Stimulated activated memory B cell treated with anti-CD40 and anti-IgM and Interleukin-4, amounts not matched to agents 10 μg/mL and 1 μg/mL and 100 μg/mL, for 72 hours (primary cell): ENCODE data around the gene METTL13.

Experiments used
- ATAC-seq: fragments of 150-1000 bp; cut with Tn5 transposase; 2 replicates; pipeline ENCODE4 v1.10.0; 2021
- H3K27ac Mint-ChIP-seq: one replicate; pipeline ENCODE4 v1.8.0; 2022; ENCODE audit warnings: mild to moderate bottlenecking, mixed read lengths
- H3K27me3 Mint-ChIP-seq: one replicate; pipeline ENCODE4 v1.8.0; 2022; ENCODE audit warnings: mixed read lengths
- H3K36me3 Mint-ChIP-seq: one replicate; pipeline ENCODE4 v1.8.0; 2022; ENCODE audit warnings: mixed read lengths
- H3K4me1 Mint-ChIP-seq: one replicate; pipeline ENCODE4 v1.8.0; 2022; ENCODE audit warnings: mixed read lengths
- H3K4me3 Mint-ChIP-seq: one replicate; pipeline ENCODE4 v1.8.0; 2022; ENCODE audit warnings: mild to moderate bottlenecking, moderate library complexity, mixed read lengths
- H3K9me3 Mint-ChIP-seq: one replicate; pipeline ENCODE4 v1.8.0; 2022; ENCODE audit warnings: mixed read lengths

The METTL13 gene

DNA sequence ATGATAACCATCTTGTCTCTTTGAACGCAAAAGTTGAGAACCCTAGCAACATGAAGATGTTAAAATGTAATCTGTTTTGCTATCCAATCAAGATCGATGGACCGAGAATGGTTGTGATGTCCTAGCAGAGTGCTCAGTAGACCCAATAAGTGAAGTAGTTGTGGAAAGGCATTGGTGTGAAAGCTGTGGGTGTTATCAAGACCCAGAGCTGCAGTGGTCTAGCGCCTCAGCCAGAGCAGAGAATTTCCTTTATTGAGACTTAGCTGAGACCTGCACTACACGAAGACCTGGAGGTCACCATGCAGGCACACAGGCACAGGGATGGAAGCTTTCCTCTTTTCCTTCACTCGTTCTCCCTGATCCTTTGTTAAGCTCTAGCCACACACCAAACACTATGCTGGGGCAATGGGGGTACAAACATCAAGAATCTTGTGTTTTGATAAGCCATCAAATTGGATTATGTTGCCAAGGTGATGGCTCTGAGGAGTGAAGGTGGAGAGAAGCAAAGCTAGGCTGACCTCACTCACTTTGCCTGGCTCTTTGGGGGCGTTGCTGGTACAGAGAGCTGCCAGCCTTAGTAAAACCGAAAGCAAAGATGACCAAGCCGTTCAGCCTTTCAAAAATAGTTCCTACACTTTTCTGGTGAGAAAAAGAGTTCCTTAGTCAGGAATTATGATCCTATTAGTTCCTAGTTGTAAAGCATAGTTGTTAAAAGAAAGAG lies 24.1 kb downstream of the METTL13 start:
- H3K27ac Mint-ChIP-seq, result peak overlapping the region; percentile 46
- no peaks in the 10 kb centered on the region for H3K9me3 Mint-ChIP-seq
- peaks cover 5% of the 10 kb centered on the region for H3K36me3 Mint-ChIP-seq
- ATAC-seq, result peak; percentile 67
- peaks cover 30% of the 10 kb centered on the region for H3K4me1 Mint-ChIP-seq
- H3K27me3 Mint-ChIP-seq, result no peaks in the 10 kb centered on the region
- H3K4me3 Mint-ChIP-seq, result no peak overlapping the region

DNA sequence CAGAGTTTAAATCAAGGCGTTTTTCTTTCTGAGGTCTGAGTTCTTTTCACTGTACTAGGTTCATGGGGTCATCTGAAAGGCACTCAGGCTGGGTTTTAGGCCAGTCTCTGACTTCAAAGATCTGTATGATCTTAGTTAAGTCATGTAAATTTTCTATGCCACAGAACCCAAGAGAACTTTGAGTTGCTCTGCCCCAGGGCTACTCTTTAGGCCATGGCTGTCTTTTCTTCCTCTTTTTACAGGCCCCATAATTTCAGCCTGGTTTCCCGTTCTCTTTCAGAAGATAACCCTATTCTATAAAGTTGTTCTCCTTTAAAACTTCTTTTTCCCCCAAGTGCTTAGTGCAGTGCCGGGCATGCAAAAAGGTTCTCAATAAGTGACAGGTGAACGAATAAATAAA lies 26.1 kb downstream of the METTL13 start:
- ATAC-seq, result peak; percentile 78
- no peaks in the 10 kb centered on the region for H3K27me3 Mint-ChIP-seq
- H3K4me1 Mint-ChIP-seq, result peaks cover 24% of the 10 kb centered on the region
- no peaks in the 10 kb centered on the region for H3K9me3 Mint-ChIP-seq
- peaks cover 5% of the 10 kb centered on the region for H3K36me3 Mint-ChIP-seq
- peak overlapping the region; percentile 61 for H3K27ac Mint-ChIP-seq
- no peak overlapping the region for H3K4me3 Mint-ChIP-seq

DNA sequence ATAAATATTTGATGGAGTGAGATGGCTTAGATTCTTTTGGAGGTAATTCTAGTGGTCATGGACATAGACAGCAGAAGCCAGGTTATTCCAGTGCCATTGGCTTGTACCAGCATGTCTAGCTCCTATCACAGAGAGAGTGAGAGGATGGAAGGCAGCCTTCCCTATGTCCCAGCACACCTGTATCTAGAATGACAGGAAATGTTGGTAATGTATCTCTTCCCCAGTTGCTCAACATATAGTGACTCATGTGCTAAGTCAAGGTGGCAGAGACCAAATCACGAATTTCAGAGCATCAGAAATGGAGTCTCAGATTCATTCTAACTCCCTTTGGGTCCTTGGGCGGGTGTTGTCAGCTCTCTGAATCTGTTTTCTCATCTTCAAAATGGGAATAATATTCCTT lies 28.4 kb downstream of the METTL13 start:
- Mint-ChIP-seq H3K4me3 (no peak overlapping the region), H3K9me3 (no peaks in the 10 kb centered on the region), H3K27ac (no peak overlapping the region), H3K36me3 (peaks cover 5% of the 10 kb centered on the region), H3K4me1 (peaks cover 24% of the 10 kb centered on the region), H3K27me3 (no peaks in the 10 kb centered on the region)
- ATAC-seq, result no peak

DNA sequence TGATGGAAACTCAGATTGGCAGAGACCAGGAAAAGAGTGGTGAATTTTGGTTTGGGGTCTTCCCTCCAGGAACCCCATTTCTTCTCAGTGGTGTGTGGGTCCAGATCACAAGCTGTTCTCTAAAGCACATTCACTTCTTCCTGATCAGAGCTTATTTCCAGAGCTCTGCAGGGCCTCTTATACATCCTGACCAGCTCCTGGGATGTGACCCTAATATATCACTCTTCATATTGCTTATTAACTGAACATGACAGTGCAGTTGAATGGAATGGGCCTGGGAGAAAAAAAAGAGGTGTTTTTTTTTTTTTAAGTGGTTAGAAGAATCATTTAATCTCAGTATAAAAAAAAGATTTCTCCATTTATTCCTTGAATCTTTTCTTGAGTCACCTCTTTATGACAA lies 30.2 kb downstream of the METTL13 start:
- H3K4me1 Mint-ChIP-seq, result peaks cover 11% of the 10 kb centered on the region
- ATAC-seq, result no peak
- no peak overlapping the region for H3K4me3 Mint-ChIP-seq
- peaks cover 7% of the 10 kb centered on the region for H3K36me3 Mint-ChIP-seq
- no peaks in the 10 kb centered on the region for H3K27me3 Mint-ChIP-seq
- no peak overlapping the region for H3K27ac Mint-ChIP-seq
- H3K9me3 Mint-ChIP-seq, result no peaks in the 10 kb centered on the region

DNA sequence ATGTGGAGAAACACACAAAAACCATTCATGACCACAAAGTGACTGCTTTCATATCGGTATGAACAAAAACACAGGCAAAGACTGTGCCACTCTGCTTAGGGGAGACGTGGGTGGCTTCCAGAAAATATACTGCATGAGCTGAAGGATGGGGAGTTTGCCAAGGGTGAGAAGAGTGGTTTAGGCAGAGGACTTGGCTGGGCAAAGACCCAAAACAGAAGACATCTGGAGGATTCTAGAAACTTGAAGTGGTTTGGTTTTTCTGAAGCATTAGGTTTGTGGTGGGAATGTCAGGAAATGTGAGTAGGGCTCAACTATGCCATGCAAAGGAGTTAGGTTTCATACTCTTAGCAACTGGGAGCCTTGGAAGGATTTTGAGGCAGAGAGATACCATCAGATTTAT lies 33.2 kb downstream of the METTL13 start:
- H3K4me3 Mint-ChIP-seq, result no peak overlapping the region
- H3K27me3 Mint-ChIP-seq, result no peaks in the 10 kb centered on the region
- no peaks in the 10 kb centered on the region for H3K9me3 Mint-ChIP-seq
- H3K36me3 Mint-ChIP-seq, result peaks cover 16% of the 10 kb centered on the region
- ATAC-seq, result no peak
- no peaks in the 10 kb centered on the region for H3K4me1 Mint-ChIP-seq
- H3K27ac Mint-ChIP-seq, result no peak overlapping the region

DNA sequence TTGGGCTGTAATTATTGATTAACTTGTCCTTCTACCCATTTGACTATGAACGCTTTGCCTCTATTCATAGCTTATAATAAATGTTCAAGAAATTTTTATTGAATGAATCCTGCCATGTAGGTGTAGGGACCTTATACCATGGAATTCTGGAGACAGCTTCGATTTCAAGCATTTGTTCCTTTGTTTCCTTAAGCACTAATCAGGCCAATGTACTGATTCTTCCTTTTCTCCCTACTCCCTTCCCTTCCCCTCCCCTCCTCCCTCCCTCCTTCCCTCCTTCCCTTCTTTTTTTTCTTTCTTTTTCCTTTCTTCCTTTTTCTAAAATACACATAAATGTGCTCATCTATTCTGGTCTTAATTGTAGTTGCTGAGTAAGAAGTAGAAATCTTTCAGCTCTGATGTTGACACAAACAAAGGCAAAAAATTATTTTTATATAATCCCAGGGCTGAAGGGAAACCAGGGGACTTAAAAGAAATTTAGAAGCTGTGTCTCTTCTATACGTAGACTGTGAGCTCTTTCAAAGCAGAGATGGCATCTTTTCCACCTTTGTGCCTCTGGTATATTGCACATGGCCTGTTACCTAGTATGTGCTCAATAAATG lies 34.9 kb downstream of the METTL13 start:
- peaks cover 16% of the 10 kb centered on the region for H3K36me3 Mint-ChIP-seq
- no peaks in the 10 kb centered on the region for H3K9me3 Mint-ChIP-seq
- H3K27me3 Mint-ChIP-seq, result no peaks in the 10 kb centered on the region
- no peak for ATAC-seq
- H3K4me1 Mint-ChIP-seq, result no peaks in the 10 kb centered on the region
- no peak overlapping the region for H3K27ac Mint-ChIP-seq
- no peak overlapping the region for H3K4me3 Mint-ChIP-seq

DNA sequence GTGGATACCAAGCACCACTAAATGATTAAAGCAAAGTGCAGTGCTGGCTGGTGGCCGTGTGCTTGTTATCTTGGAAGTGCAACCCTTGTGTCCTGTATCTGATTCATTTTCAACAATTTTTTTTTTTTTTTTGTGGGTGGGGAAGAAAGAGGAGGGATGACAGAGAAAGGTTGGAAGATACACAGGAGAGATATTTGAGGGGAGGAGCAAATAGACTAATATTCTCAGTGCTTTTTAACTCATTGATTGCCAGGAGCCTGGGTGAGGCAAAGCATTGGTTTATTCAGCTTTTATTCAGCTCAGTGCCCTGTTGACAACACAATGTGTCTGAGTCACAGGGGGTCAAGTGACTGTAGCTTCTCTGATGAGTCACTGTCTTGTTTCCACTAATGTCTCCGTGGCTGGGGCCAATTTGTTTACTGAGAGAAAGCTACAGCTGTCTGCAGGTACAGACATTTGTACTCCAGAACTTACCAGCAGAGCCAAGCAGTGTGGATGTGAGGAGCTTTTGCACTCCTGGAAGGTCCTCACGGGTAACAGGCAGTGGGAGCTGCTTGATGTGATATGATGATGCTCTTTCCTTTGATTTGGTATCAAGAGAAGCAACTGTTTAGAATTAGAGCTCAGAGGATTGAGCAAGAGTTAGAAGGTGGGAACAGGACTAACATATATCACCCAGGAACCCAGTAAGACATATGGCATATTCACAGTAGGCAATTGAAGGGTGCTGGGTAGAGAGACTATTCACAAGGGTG lies 36.2 kb downstream of the METTL13 start:
- ATAC-seq, result peak; percentile 51
- no peaks in the 10 kb centered on the region for H3K9me3 Mint-ChIP-seq
- H3K27me3 Mint-ChIP-seq, result no peaks in the 10 kb centered on the region
- no peak overlapping the region for H3K27ac Mint-ChIP-seq
- H3K4me1 Mint-ChIP-seq, result no peaks in the 10 kb centered on the region
- no peak overlapping the region for H3K4me3 Mint-ChIP-seq
- peaks cover 16% of the 10 kb centered on the region for H3K36me3 Mint-ChIP-seq

DNA sequence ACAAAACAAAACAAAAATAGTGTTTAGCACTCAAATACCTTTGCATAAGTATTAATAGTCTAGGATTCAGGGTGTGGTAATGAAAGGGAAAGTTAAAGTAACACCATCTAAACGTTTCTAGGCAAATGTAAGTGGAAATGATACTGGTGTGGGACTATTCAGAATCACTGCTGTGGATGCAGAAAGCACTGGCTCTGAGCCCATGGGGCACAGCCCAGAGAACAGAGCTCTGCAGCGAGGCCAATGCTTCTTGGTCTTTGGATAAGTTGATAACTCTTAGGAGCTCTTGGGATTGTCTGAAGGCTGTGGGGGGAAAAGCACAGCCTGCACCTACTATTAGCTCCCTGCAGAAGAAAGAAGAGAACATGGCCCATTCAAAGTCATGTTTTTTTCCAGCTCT lies 38.5 kb downstream of the METTL13 start:
- Mint-ChIP-seq H3K4me1 (no peaks in the 10 kb centered on the region), H3K36me3 (peaks cover 15% of the 10 kb centered on the region), H3K9me3 (peaks cover 2% of the 10 kb centered on the region), H3K27me3 (no peaks in the 10 kb centered on the region), H3K4me3 (no peak overlapping the region), H3K27ac (no peak overlapping the region)
- ATAC-seq, result no peak

DNA sequence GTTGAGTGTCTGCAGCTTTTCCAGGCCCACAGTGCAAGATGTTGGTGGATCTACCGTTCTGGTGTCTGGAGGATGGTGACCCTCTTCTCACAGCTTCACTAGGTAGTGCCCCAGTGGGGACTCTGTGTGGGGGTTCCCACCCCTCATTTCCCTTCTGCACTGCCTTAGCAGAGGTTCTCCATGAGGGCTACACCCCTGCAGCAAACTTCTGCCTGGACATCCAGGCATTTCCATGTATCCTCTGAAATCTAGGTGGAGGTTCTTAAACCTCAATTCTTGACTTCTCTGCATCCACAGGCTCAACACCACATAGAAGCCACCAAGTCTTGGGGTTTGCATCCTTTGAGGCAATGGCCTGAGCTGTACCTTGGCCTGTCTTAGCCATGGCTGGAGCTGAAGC lies 45.5 kb downstream of the METTL13 start:
- ATAC-seq, result no peak
- Mint-ChIP-seq H3K27me3 (no peaks in the 10 kb centered on the region), H3K4me1 (no peaks in the 10 kb centered on the region), H3K27ac (no peak overlapping the region), H3K9me3 (peaks cover 28% of the 10 kb centered on the region), H3K4me3 (no peak overlapping the region), H3K36me3 (peaks cover 36% of the 10 kb centered on the region)

DNA sequence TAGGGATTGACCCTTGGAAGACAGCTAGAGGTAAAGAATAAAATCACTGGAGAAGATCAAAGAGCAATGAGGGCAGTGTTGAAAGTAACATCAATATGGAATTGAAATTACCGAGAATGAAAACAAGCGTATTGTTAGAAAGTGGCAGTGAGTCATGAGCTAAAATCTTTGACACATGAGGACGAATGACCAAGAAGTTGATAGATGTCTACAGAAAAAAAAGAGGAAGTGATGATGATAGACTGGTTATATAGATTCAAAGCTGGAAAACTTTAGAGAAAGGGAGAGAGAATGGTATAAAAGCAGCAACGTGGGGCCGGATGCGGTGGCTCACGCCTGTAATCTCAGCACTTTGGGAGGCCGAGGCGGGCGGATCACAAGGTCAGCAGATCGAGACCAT lies 47.3 kb downstream of the METTL13 start:
- Mint-ChIP-seq H3K27me3 (no peaks in the 10 kb centered on the region), H3K36me3 (peaks cover 36% of the 10 kb centered on the region), H3K4me3 (no peak overlapping the region), H3K4me1 (no peaks in the 10 kb centered on the region), H3K9me3 (peaks cover 28% of the 10 kb centered on the region), H3K27ac (no peak overlapping the region)
- ATAC-seq, result no peak

DNA sequence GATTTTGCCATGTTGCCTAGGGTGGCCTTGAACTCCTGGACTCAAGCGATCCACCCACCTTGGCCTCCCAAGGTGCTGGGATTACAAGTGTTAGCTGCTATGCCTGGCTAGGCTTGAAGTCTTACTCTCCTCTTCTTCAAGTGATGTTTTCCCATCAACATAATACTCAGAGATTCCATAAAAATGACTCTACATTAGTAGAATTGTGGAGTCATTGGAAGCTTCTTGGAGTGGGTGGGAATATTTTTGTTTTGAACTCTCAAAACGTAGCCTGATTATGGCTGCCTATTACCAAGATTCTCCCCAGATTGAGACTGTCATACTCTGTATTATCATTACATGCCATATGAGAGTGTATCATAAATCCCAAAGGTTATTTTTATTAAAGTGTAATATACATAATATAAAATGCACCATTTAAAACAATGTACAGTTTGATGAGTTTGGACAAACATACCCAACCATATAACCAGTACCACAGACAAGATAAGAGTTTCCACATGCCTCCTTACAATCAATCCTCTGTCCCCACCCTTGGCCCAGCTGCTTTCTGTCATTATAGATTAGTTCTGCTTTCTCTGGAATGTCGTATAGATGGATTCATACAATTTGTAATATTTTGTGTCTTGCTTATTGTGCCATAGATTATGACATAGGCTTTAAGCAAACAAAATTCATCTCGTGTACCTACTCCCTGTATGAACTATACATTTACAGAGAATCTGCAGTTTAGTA lies 51.8 kb downstream of the METTL13 start:
- Mint-ChIP-seq H3K27ac (no peak overlapping the region), H3K27me3 (no peaks in the 10 kb centered on the region), H3K4me1 (no peaks in the 10 kb centered on the region), H3K36me3 (peaks cover 6% of the 10 kb centered on the region), H3K4me3 (no peak overlapping the region), H3K9me3 (peaks cover 6% of the 10 kb centered on the region)
- ATAC-seq, result no peak

DNA sequence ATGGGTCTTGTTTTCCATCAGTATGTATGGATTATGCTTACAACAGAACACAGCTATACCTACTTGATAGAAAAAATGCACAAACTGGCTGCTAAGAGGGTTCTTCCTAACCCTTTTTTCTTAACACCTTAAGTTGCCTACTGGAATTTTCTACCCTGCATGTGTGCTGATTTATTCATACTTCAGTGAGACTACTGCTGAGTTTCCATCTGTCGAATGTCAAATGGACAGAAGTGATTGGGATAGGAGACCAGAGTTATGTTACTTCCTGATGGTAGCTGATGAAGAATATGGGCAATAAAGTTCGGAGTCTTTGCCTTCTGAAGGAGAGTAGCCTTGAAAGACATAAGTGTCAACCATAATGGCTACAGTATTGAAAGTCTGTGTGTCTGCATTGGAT lies 53.4 kb downstream of the METTL13 start:
- Mint-ChIP-seq H3K27ac (no peak overlapping the region), H3K27me3 (no peaks in the 10 kb centered on the region), H3K9me3 (no peaks in the 10 kb centered on the region), H3K4me3 (no peak overlapping the region), H3K36me3 (no peaks in the 10 kb centered on the region), H3K4me1 (no peaks in the 10 kb centered on the region)
- no peak for ATAC-seq

DNA sequence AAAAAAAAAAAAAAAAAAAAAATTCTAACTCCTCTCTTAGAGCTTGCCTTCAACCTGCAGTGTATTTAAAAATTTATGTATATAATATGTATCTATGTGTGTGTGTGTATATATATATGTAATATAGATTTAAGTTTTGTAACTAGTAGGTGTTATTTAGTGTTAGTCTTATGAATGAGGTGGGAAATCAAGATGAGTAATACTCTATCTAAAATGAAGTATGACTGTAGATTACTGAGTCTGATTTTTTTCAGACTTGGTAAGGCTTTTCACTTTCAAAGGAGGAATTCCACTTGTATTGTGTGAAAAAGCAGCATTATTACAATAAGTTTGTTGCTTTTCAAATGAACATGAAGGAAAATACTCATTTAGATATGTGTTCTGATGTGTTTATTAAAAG lies 54.4 kb downstream of the METTL13 start:
- no peaks in the 10 kb centered on the region for H3K36me3 Mint-ChIP-seq
- H3K4me1 Mint-ChIP-seq, result peaks cover 6% of the 10 kb centered on the region
- H3K4me3 Mint-ChIP-seq, result no peak overlapping the region
- no peaks in the 10 kb centered on the region for H3K27me3 Mint-ChIP-seq
- no peak for ATAC-seq
- H3K27ac Mint-ChIP-seq, result no peak overlapping the region
- H3K9me3 Mint-ChIP-seq, result no peaks in the 10 kb centered on the region

DNA sequence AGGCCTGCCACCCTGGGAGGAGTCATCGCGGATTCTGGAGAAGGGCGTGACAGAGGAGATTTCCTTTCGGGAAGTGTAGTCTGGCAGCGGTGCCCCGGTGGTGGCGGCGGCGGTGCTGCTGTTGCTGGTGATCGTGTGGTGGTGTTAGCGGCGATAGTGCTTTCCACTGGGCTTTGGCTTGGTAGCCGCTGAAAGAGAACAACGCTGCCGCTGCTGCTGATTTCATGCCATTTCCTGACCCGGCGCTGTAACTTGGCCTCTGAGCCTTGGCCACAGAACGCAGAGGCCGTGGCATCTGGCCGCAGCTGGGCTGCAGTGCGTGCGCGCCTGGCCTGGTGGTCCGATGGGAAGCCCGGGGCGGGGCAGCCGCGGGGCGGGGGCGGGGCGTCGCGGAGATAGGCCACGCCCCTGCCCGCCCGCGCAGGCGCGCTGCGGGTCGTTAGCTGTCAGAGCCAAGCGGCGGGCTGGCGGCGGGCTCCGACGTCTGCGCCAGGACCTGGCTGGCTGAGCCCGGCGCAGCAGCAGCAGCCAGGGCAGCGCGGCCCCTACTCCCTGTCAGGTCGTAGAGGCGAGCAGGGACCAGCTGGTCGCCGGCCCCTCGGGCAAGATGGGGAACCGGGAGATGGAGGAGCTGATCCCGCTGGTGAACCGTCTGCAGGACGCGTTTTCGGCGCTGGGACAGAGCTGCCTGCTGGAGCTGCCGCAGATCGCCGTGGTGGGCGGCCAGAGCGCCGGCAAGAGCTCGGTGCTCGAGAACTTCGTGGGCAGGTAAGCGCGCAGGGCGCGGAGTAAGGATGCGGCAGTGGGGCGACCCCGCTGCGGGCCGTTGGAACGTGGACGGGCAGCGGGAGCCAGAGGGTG lies 59.8 kb downstream of the METTL13 start, which contains the start of gene DNM3:
DNM3 (plus strand) TSS at position 449 of the 861 bp plus-strand sequence; CDS start at position 608, 159 bp downstream.
- H3K27me3 Mint-ChIP-seq, result peaks cover 18% of the 10 kb centered on the region
- H3K27ac Mint-ChIP-seq, result peak within 1 kb of the TSS; percentile 30
- H3K9me3 Mint-ChIP-seq, result no peaks in the 10 kb centered on the region
- H3K4me3 Mint-ChIP-seq, result peak within 1 kb of the TSS; percentile 85
- ATAC-seq, result peak; percentile 94
- H3K4me1 Mint-ChIP-seq, result peaks cover 22% of the 10 kb centered on the region
- no peaks in the 10 kb centered on the region for H3K36me3 Mint-ChIP-seq
